ENCODE data around the gene GRM7. TPM values are rescaled to one million over a fixed set of nuclear protein-coding genes. Genes with fewer than 3 reads are reported as not detected.

Gene GRM7
- polyA plus RNA-seq, 3 donors = not detected

DNA sequence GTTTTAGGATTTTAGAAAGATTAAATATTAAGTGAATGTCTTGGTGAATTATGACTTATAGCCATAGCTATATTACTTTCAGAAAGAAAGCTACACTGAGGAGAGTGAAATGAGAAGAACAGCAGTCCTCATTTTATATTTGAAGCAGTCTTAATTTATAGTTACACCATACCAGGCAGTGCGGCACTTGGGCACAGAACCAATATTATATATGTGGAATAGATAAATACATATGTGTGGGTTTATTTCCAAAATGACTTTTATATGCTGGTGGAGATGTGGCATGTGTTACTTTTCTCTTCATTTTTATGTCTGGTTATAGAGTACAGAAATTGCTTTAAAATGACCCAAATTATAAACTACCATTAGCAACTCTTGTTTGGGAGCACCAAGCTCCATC is 759.5 kb downstream of the GRM7 start:
- H3K27ac ChIP-seq (ENCODE audit: low read depth in 1 of 2, low read length in 2 of 2) = no peak overlapping the region
- H3K36me3 Mint-ChIP-seq = no peaks in the 10 kb centered on the region
- H3K27ac Mint-ChIP-seq = no peak overlapping the region
- H3K27me3 Mint-ChIP-seq (ENCODE audit: low read depth in 3 of 3) = peaks cover 0 to 1% (median 0%) of the 10 kb centered on the region in 3 donors
- WGBS (ENCODE audit: insufficient coverage) = no CpG with 5 or more reads among the region's 1 CpG
- no peaks in the 10 kb centered on the region for H3K36me3 ChIP-seq (replicated peaks in 1 of 2; ENCODE audit: control insufficient read depth in 1 of 2, insufficient read depth in 2 of 2, low read length in 2 of 2)
- H3K9ac ChIP-seq (ENCODE audit: insufficient read depth, low read length, poor library complexity, severe bottlenecking) = no peak overlapping the region
- H3K4me3 Mint-ChIP-seq = no peak overlapping the region
- H3K9me3 ChIP-seq (replicated peaks in 1 of 2; ENCODE audit: control insufficient read depth in 1 of 2, insufficient read depth in 1 of 2, low read length in 2 of 2) = no peaks in the 10 kb centered on the region
- no peak overlapping the region for H2AFZ ChIP-seq (ENCODE audit: insufficient read depth, low read depth, low read length, poor library complexity, severe bottlenecking)
- H3K4me1 Mint-ChIP-seq = peaks cover under 1% of the 10 kb centered on the region
- peaks cover 0 to 2% (median 0%) of the 10 kb centered on the region in 7 donors for H3K9me3 Mint-ChIP-seq
- H3K27me3 ChIP-seq (ENCODE audit: control insufficient read depth in 2 of 2, insufficient read depth in 2 of 2, low read length in 2 of 2) = no peaks in the 10 kb centered on the region
- no peaks in the 10 kb centered on the region for H4K20me1 ChIP-seq (ENCODE audit: insufficient read depth, low read length)
- H3K4me2 ChIP-seq (replicated peaks; ENCODE audit: extremely low read depth, low read length, poor library complexity, severe bottlenecking) = no peak overlapping the region
- intact Hi-C loops (cut with micrococcal nuclease) = no loop called here
- no peaks in the 10 kb centered on the region for H3K79me2 ChIP-seq (ENCODE audit: insufficient read depth, low read length)
- no peak for DNase-seq
- TF ChIP-seq CTCF (IDR thresholded peaks at IDR 0.05) = no peak
- H3K4me1 ChIP-seq (ENCODE audit: control insufficient read depth in 1 of 2, insufficient read depth in 2 of 2, low read length in 2 of 2) = peaks cover under 1 to 2% of the 10 kb centered on the region in 2 donors
- H3K4me3 ChIP-seq (replicated peaks in 1 of 3; ENCODE audit: low read depth in 2 of 3, low read length in 3 of 3) = no peak overlapping the region

DNA sequence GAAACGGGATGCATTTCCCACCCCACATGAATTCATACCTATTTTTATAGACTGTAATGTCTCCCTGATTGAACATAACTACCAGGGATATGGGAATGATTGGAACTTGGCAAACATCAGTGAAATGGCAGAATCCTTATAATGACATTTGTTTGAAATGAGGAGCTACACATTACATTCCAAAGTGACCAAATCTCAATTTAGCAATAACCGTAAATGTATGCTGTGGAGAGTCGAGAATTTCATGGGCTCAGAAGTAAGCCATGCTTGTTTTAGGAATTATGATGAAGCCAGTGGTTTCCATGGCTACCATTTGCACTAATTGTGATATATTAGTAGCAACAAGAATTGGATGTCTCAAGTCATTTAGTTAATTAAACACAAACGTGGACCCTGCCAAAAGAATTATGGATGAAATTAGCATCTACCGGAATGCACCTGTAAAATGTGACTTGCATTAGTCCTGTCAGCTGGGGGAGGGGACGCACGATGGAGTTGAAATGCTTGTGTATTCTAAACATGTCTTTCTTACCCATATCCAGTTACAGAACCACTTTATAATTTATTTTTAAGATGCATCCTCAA is 760.2 kb downstream of the GRM7 start:
- Histone ChIP-seq H3K4me2 (replicated peaks; ENCODE audit: extremely low read depth, low read length, poor library complexity, severe bottlenecking) (no peak overlapping the region), H3K4me3 (replicated peaks in 1 of 3; ENCODE audit: low read depth in 2 of 3, low read length in 3 of 3) (no peak overlapping the region)

More for the DNA sequence above, 760.2 kb downstream of the GRM7 start:
- no peak overlapping the region for H3K4me3 Mint-ChIP-seq
- no peak for TF ChIP-seq CTCF (IDR thresholded peaks at IDR 0.05)
- no peak overlapping the region for H3K27ac Mint-ChIP-seq
- Histone ChIP-seq H3K9ac (ENCODE audit: insufficient read depth, low read length, poor library complexity, severe bottlenecking) (no peak overlapping the region), H3K36me3 (replicated peaks in 1 of 2; ENCODE audit: control insufficient read depth in 1 of 2, insufficient read depth in 2 of 2, low read length in 2 of 2) (no peaks in the 10 kb centered on the region), H3K4me1 (ENCODE audit: control insufficient read depth in 1 of 2, insufficient read depth in 2 of 2, low read length in 2 of 2) (no peaks in the 10 kb centered on the region), H3K79me2 (ENCODE audit: insufficient read depth, low read length) (no peaks in the 10 kb centered on the region), H3K27me3 (ENCODE audit: control insufficient read depth in 2 of 2, insufficient read depth in 2 of 2, low read length in 2 of 2) (no peaks in the 10 kb centered on the region), H4K20me1 (ENCODE audit: insufficient read depth, low read length) (no peaks in the 10 kb centered on the region), H2AFZ (ENCODE audit: insufficient read depth, low read depth, low read length, poor library complexity, severe bottlenecking) (no peak overlapping the region), H3K9me3 (replicated peaks in 1 of 2; ENCODE audit: control insufficient read depth in 1 of 2, insufficient read depth in 1 of 2, low read length in 2 of 2) (no peaks in the 10 kb centered on the region), H3K27ac (ENCODE audit: low read depth in 1 of 2, low read length in 2 of 2) (no peak overlapping the region)
- DNase-seq = no peak
- peaks cover 0 to 2% (median 0%) of the 10 kb centered on the region in 7 donors for H3K9me3 Mint-ChIP-seq
- no peaks in the 10 kb centered on the region for H3K4me1 Mint-ChIP-seq
- WGBS (ENCODE audit: insufficient coverage) = 100% methylated on average over 1 of the region's 7 CpGs
- no peaks in the 10 kb centered on the region for H3K36me3 Mint-ChIP-seq
- intact Hi-C loops (cut with micrococcal nuclease) = no loop called here
- H3K27me3 Mint-ChIP-seq (ENCODE audit: low read depth in 3 of 3) = peaks cover 0 to 1% (median 0%) of the 10 kb centered on the region in 3 donors

All from CD14-positive monocyte (primary cell).